ENCODE measurements around the gene EBNA1BP2.

GRCh38 chr1:43199093-43199726 is 27.1 kb upstream of the EBNA1BP2 start:
- TF ChIP-seq ZBED1 (IDR thresholded peaks at IDR 0.05; ENCODE audit: borderline replicate concordance): no peak
- TF ChIP-seq TCF12 (IDR thresholded peaks at IDR 0.05; ENCODE audit: low read depth, low read length): peak; percentile 62
- TF ChIP-seq CREM (IDR thresholded peaks at IDR 0.05; ENCODE audit: low read depth): peak; percentile 57; the same call in 1 of the 2 replicates
- no peak for TF ChIP-seq ZNF274 (IDR thresholded peaks at IDR 0.05; ENCODE audit: insufficient read depth, insufficient read length)
- TF ChIP-seq, protein P1, sequence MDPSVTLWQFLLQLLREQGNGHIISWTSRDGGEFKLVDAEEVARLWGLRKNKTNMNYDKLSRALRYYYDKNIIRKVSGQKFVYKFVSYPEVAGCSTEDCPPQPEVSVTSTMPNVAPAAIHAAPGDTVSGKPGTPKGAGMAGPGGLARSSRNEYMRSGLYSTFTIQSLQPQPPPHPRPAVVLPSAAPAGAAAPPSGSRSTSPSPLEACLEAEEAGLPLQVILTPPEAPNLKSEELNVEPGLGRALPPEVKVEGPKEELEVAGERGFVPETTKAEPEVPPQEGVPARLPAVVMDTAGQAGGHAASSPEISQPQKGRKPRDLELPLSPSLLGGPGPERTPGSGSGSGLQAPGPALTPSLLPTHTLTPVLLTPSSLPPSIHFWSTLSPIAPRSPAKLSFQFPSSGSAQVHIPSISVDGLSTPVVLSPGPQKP (IDR thresholded peaks at IDR 0.05; ENCODE audit: low read depth, low read length): no peak
- no peak for TF ChIP-seq SREBF2 (IDR thresholded peaks at IDR 0.05; ENCODE audit: low read length)
